Measurements from ENCODE around the gene TMEM178B.

- TF ChIP-seq, protein P1, sequence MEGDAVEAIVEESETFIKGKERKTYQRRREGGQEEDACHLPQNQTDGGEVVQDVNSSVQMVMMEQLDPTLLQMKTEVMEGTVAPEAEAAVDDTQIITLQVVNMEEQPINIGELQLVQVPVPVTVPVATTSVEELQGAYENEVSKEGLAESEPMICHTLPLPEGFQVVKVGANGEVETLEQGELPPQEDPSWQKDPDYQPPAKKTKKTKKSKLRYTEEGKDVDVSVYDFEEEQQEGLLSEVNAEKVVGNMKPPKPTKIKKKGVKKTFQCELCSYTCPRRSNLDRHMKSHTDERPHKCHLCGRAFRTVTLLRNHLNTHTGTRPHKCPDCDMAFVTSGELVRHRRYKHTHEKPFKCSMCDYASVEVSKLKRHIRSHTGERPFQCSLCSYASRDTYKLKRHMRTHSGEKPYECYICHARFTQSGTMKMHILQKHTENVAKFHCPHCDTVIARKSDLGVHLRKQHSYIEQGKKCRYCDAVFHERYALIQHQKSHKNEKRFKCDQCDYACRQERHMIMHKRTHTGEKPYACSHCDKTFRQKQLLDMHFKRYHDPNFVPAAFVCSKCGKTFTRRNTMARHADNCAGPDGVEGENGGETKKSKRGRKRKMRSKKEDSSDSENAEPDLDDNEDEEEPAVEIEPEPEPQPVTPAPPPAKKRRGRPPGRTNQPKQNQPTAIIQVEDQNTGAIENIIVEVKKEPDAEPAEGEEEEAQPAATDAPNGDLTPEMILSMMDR (IDR thresholded peaks at IDR 0.05): no peak
- TF ChIP-seq POLR2A (IDR thresholded peaks at IDR 0.05): no peak
These were observed 58.8 kb downstream of the TMEM178B start for GRCh38 chr7:141132671-141133070.

All from lower leg skin (tissue), 3 donors.